ENCODE measurements around the gene AK9.
"Not testable (repeated sequence)": the region's sequence is repeated elsewhere in the genome, so short reads cannot be mapped to it uniquely, and the experiment has no call there.

The AK9 gene

GRCh38 chr6:109461733-109462526, 229.1 kb downstream of the AK9 start:
- in situ Hi-C loops (cut with MboI; ENCODE audit: low sequenced_read_pairs) = no loop called here

DNA sequence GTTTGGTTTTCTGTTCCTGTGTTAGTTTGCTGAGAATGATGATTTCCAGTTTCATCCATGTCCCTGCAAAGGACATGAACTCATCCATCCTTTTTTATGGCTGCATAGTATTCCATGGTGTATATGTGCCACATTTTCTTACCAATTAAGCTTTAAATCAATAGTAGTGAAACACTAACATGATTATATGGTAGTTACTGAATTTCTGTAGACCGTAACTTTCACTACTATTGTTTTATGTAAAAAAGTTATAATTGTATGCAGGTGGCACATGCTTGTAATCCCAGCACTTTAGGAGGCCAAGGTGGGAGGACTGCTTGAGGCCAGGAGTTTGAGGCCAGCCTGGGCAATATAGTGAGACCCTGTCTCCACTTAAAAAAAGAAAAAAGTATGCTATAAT, 229.8 kb downstream of the AK9 start:
- in situ Hi-C loops (cut with MboI; ENCODE audit: low sequenced_read_pairs) = not testable (repeated sequence)

- in situ Hi-C loops (cut with MboI; ENCODE audit: low sequenced_read_pairs) = no loop called here
Observed at GRCh38 chr6:109460161-109460829, 230.7 kb downstream of the AK9 start.

- in situ Hi-C loops (cut with MboI; ENCODE audit: low sequenced_read_pairs) = no loop called here
Observed at GRCh38 chr6:109458774-109459531, 232.0 kb downstream of the AK9 start.

DNA sequence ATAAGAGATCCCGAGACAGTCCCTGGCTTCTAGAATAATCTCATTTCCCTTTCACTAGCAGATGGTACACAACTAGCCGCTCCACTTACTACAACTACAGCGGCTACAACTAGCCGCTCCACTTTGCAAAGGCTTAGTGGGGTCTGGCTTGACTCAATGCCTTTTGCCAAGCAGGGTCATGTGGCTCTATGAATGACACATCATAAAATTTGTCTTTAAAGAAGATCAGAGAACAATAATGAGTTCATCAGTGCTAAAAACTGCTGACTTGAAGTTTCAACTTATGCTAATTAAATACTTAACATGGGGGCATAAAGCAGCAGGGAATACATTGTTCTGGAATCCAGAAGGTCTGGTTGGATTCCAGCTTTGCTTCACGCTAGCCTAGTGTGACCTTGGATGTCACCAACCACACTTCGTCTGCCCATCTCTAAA, 233.4 kb downstream of the AK9 start:
- in situ Hi-C loops (cut with MboI; ENCODE audit: low sequenced_read_pairs) = no loop called here

GRCh38 chr6:109456710-109457561, 234.1 kb downstream of the AK9 start:
- in situ Hi-C loops (cut with MboI; ENCODE audit: low sequenced_read_pairs) = no loop called here

GRCh38 chr6:109456111-109456583, 234.9 kb downstream of the AK9 start:
- in situ Hi-C loops (cut with MboI; ENCODE audit: low sequenced_read_pairs) = no loop called here

- in situ Hi-C loops (cut with MboI; ENCODE audit: low sequenced_read_pairs) = no loop called here
Observed at GRCh38 chr6:109455437-109456110, 235.4 kb downstream of the AK9 start, which contains the start of gene MICAL1. Gene MICAL1 (minus strand): TSS chr6:109455772. CDS start chr6:109454196, 1,576 bp downstream.

DNA sequence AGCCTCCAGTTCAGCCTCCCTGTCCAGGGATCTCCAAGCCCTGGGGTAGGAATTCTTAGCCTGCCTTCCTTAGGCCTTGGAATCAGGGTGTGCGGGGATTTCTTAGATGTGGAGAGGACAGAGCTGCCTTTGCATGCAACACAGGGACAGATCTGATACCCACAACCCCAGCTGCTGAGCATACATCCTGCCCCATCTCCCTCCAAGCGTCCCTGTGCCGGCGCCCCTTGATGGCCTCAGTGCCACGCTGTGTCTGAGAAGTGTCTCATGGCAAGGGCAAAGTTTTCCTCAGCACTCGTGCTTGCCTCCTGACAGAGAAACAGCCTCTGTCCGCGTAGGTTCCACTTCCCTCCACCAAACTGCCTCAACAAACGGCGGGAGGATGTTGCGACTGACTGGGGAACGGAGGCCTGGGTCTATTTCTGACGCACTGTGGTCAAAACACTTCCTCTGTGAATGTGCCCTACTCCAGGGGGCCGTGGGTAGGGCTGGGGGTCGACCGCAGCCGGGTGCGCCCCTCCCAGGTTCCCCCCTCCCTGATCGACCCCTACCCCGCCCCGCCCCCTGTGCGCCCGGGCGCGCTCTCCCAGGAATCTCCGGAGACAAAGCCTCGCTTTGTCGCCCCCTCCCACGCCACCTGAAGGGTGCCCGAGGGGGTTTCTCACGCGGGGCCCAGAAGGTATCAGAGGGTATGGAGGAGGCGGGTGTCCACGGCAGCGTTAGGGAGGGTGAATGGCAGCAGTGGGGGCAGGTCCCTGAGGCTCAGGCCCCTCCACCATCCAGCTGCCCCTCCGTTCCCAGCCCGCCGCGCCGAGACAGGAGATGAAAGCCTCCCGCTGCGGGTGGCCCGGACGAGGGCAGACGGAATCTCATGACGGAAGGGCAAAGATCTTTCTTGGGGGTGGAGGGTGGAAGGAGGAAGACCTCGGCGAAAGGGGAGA, 236.2 kb downstream of the AK9 start:
- in situ Hi-C loops (cut with MboI; ENCODE audit: low sequenced_read_pairs) = no loop called here

GRCh38 chr6:109453594-109454495, 237.2 kb downstream of the AK9 start:
- in situ Hi-C loops (cut with MboI; ENCODE audit: low sequenced_read_pairs) = no loop called here

- in situ Hi-C loops (cut with MboI; ENCODE audit: low sequenced_read_pairs) = no loop called here
Observed at GRCh38 chr6:109453156-109453555, 237.8 kb downstream of the AK9 start.

DNA sequence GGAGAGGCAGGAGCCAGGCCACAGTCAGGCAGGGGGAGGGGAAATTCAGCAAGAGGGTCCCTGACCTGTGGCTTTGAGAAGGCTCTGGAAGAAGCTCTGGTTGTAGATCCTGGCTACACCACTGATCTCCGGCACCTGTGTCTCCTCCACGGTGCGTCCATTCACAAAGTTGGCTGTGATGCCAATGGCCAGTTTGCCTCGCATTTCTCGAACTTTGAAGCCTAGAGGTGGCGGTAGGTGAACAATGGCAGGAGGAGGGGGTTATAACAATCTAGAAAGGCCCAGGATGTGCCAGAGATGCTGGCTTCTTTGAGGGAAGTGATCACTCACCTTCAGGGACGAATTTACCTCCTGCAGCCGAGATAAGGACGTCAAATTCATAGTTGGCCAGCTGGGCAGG, 238.8 kb downstream of the AK9 start:
- in situ Hi-C loops (cut with MboI; ENCODE audit: low sequenced_read_pairs) = no loop called here

GRCh38 chr6:109451376-109451775, 239.6 kb downstream of the AK9 start:
- in situ Hi-C loops (cut with MboI; ENCODE audit: low sequenced_read_pairs) = no loop called here

- in situ Hi-C loops (cut with MboI; ENCODE audit: low sequenced_read_pairs) = no loop called here
Observed at GRCh38 chr6:109450801-109451200, 240.2 kb downstream of the AK9 start.

GRCh38 chr6:109449795-109450673, 241.0 kb downstream of the AK9 start:
- in situ Hi-C loops (cut with MboI; ENCODE audit: low sequenced_read_pairs) = no loop called here

DNA sequence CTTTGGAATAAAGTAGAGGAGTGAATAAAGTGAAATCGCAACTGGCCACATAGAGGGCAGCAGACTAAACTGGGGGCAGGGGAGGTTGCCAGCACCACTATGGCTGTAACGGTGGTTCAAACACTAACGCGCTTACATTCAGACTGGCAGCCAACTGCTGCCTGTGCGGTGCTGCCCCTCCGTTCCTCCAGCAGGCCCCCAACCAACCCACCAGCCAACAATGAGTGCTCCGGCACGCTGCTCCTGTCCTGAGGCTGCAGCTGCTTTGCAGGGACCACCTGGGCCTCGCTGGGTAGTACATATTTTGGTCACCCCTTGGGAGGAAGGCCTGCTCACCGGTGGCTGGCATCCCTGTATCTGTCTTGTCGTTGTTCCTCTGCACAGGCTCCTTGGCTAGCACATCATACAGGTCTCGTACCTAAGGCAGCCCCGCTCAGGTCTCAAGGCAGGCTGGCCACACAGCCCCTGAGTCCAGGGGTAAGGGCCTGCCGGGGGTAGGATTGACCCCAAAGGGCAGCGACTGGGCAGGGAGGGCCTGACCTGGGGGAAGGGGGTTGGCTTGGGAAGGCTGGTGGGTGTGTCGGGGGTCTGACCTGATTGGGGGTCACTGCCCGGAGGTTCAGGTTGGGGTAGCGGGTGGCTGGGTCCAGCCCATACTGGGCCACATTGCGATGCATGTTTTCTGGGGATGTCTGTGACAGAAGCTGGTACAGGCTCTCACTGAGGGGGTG, 241.8 kb downstream of the AK9 start:
- in situ Hi-C loops (cut with MboI; ENCODE audit: low sequenced_read_pairs) = no loop called here
